K562 (cell line): Measurements from ENCODE around the gene SPATA31C2. TPM values are rescaled to one million over a fixed set of nuclear protein-coding genes. Genes with fewer than 3 reads are reported as not detected.

Experiments used
- CTBP1 ChIP-seq: fragments of 450-650 bp; IDR thresholded peaks from 2 replicates; pipeline ENCODE4 v1.6.1; 2016; ENCODE audit warnings: borderline replicate concordance
- CTCFL ChIP-seq: IDR thresholded peaks from 2 replicates; pipeline ENCODE4 v1.6.1; 2011; ENCODE audit warnings: borderline replicate concordance, low read depth, mild to moderate bottlenecking, moderate library complexity, low read length; ENCODE audit not compliant: insufficient read depth, poor library complexity, severe bottlenecking
- GATA2 ChIP-seq: sonication (generic); formaldehyde crosslinking; IDR thresholded peaks from 2 replicates; pipeline ENCODE4 v1.4.0; 2020; ENCODE audit warnings: mild to moderate bottlenecking, missing genetic modification reagents
- GATAD2A ChIP-seq: fragments of 450-650 bp; IDR thresholded peaks from 2 replicates; pipeline ENCODE4 v1.6.1; 2017
- GTF2A2 ChIP-seq: IDR thresholded peaks from 2 replicates; pipeline ENCODE4 v1.6.1; 2016; ENCODE audit warnings: mild to moderate bottlenecking, missing genetic modification characterization, missing compliant biosample characterization
- HDAC8 ChIP-seq: fragments of 450-650 bp; IDR thresholded peaks from 2 replicates; pipeline ENCODE4 v1.6.1; 2016; ENCODE audit warnings: mild to moderate bottlenecking, missing genetic modification characterization, moderate library complexity, missing compliant biosample characterization
- MAZ ChIP-seq, 2 experiments: fragments of 450-650 bp in 1 of 2; sonication (generic) in 1 of 2; formaldehyde crosslinking; IDR thresholded peaks in 1 of 2; conservative IDR thresholded peaks in 1 of 2; 2 replicates each; pipeline versions ENCODE4 v1.4.0 to v1.5.0; 2020; ENCODE audit warnings: mild to moderate bottlenecking in 1 of 2, missing genetic modification reagents in 1 of 2
- SETDB1 ChIP-seq: IDR thresholded peaks from one replicate; pipeline ENCODE4 v1.6.1; 2012; ENCODE audit warnings: low read length, control low read depth, inconsistent platforms
- SFPQ ChIP-seq: fragments of 200-400 bp; formaldehyde crosslinking; IDR thresholded peaks from 2 replicates; pipeline ENCODE4 v1.6.1; 2017; ENCODE audit warnings: mild to moderate bottlenecking, low read depth, low read length, moderate library complexity
- SMC3 ChIP-seq: conservative IDR thresholded peaks from 2 replicates; pipeline ENCODE4 v1.6.1; 2011; ENCODE audit warnings: low read depth, low read length, improper control_type of control experiment; ENCODE audit not compliant: insufficient read depth
- STAT5A ChIP-seq: IDR thresholded peaks from 2 replicates; pipeline ENCODE4 v1.6.1; 2012; ENCODE audit warnings: low read length, inconsistent platforms, borderline replicate concordance
- ZNF133 ChIP-seq: fragments of 250-450 bp; sonication (Bioruptor Pico); IDR thresholded peaks from 2 replicates; pipeline ENCODE4 v1.4.0; 2020; ENCODE audit warnings: mild to moderate bottlenecking
- ZNF695 ChIP-seq: fragments of 450-650 bp; formaldehyde crosslinking; IDR thresholded peaks from 2 replicates; pipeline ENCODE4 v1.4.0; 2020; ENCODE audit warnings: mild to moderate bottlenecking, moderate library complexity
- ZNF696 ChIP-seq: fragments of 250-450 bp; sonication (Bioruptor Pico); conservative IDR thresholded peaks from 2 replicates; pipeline ENCODE4 v1.4.0; 2020; ENCODE audit warnings: mild to moderate bottlenecking, moderate library complexity
- polyA plus RNA-seq, 8 experiments: library from polyadenylated mRNA; depleted of rRNA in 4 of 8; stranded (reverse) in 5 of 8; unstranded in 3 of 8; fragments of >200 nt; fragmentation: Nextera tagmentation in 2 of 8; fragmentation: Illumina TruSeq in 1 of 8; extraction: Ambion mirVana in 2 of 8; extraction: Trizol in 1 of 8; gene quantifications; 2 replicates each; pipeline versions ENCODE4 v1.2.1 to v1.2.3, GENCODE V29; 2011 to 2014; ENCODE audit warnings: inconsistent platforms in 1 of 8, missing spikeins in 1 of 8
- total RNA-seq, 7 experiments: library from RNA; depleted of rRNA in 6 of 7; stranded (reverse); fragments of >200 nt in 6 of 7; fragmentation: Illumina TruSeq in 2 of 7; extraction: Trizol in 2 of 7; gene quantifications; 2 replicates each; pipeline versions ENCODE4 v1.2.1 to v1.2.3, GENCODE V29; 2011 to 2021; ENCODE audit warnings: low replicate concordance in 1 of 7
- TF ChIP-seq, protein P1 (sequence below), 2 experiments: IDR thresholded peaks; 2 replicates each; pipeline ENCODE4 v1.6.1; 2012; ENCODE audit warnings: improper control_type of control experiment in 2 of 2, low read depth in 2 of 2, low read length in 2 of 2, borderline replicate concordance in 1 of 2
- TF ChIP-seq, protein P2 (sequence below): fragments of 250-450 bp; sonication (Bioruptor Pico); IDR thresholded peaks from 2 replicates; pipeline ENCODE4 v1.5.0; 2021

Gene SPATA31C2
- total and polyA plus RNA-seq, 9 of the 15 experiments (the other 6 are each of a cell fraction or from before 2014, with no cell fraction given) = 0.04 to 0.27 (median 0.16) TPM

- peak; percentile 74 for TF ChIP-seq CTCFL
- TF ChIP-seq, protein P1, sequence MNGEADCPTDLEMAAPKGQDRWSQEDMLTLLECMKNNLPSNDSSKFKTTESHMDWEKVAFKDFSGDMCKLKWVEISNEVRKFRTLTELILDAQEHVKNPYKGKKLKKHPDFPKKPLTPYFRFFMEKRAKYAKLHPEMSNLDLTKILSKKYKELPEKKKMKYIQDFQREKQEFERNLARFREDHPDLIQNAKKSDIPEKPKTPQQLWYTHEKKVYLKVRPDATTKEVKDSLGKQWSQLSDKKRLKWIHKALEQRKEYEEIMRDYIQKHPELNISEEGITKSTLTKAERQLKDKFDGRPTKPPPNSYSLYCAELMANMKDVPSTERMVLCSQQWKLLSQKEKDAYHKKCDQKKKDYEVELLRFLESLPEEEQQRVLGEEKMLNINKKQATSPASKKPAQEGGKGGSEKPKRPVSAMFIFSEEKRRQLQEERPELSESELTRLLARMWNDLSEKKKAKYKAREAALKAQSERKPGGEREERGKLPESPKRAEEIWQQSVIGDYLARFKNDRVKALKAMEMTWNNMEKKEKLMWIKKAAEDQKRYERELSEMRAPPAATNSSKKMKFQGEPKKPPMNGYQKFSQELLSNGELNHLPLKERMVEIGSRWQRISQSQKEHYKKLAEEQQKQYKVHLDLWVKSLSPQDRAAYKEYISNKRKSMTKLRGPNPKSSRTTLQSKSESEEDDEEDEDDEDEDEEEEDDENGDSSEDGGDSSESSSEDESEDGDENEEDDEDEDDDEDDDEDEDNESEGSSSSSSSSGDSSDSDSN (IDR thresholded peaks at IDR 0.05; ENCODE audit: borderline replicate concordance in 1 of 2, low read depth in 2 of 2, low read length in 2 of 2) = no peak
- no peak for TF ChIP-seq GATA2 (CRISPR knock-in tag)
- no peak for TF ChIP-seq CTBP1
- peak; percentile 65; the same call in 1 of the 2 replicates for TF ChIP-seq SMC3
- TF ChIP-seq ZNF133 (CRISPR knock-in tag) = no peak
- TF ChIP-seq SETDB1 = no peak
- no peak for TF ChIP-seq SFPQ
- no peak for TF ChIP-seq STAT5A
- TF ChIP-seq, protein P2, sequence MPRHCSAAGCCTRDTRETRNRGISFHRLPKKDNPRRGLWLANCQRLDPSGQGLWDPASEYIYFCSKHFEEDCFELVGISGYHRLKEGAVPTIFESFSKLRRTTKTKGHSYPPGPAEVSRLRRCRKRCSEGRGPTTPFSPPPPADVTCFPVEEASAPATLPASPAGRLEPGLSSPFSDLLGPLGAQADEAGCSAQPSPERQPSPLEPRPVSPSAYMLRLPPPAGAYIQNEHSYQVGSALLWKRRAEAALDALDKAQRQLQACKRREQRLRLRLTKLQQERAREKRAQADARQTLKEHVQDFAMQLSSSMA = no peak
- TF ChIP-seq GTF2A2 = no peak
- no peak for TF ChIP-seq ZNF696
- TF ChIP-seq MAZ (CRISPR knock-in tag; conservative IDR thresholded peaks at IDR 0.05 in 1 of 2, IDR thresholded peaks at IDR 0.05 in 1 of 2) = no peak
- no peak for TF ChIP-seq GATAD2A
- TF ChIP-seq HDAC8 (tag) = no peak
- no peak for TF ChIP-seq ZNF695
Measured at GRCh38 chr9:88173378-88173999, 35.2 kb upstream of the SPATA31C2 start (continued).
